ENCODE results near the gene SLC17A4.

DNA sequence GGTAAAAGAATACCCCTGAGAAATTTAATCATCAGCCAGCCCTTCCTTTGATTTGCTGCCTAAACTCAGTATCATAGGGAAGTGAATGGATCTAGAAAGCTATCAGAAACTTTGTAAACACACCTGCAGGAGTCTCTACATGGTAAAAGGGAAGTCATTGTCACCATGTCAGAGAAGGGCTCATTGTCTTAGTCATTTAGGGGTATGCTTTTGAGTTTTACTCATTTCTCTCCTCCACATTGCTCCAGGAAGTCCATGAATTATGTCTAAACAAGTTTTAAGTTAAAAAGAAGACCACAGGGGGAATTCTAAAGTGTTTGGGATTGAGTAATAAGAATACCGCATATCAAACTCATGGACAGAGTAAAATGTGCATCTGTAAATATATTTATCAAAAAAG, 74.8 kb downstream of the SLC17A4 start:
- no peak for TF ChIP-seq POLR2A (IDR thresholded peaks at IDR 0.05)
- TF ChIP-seq, protein P1, sequence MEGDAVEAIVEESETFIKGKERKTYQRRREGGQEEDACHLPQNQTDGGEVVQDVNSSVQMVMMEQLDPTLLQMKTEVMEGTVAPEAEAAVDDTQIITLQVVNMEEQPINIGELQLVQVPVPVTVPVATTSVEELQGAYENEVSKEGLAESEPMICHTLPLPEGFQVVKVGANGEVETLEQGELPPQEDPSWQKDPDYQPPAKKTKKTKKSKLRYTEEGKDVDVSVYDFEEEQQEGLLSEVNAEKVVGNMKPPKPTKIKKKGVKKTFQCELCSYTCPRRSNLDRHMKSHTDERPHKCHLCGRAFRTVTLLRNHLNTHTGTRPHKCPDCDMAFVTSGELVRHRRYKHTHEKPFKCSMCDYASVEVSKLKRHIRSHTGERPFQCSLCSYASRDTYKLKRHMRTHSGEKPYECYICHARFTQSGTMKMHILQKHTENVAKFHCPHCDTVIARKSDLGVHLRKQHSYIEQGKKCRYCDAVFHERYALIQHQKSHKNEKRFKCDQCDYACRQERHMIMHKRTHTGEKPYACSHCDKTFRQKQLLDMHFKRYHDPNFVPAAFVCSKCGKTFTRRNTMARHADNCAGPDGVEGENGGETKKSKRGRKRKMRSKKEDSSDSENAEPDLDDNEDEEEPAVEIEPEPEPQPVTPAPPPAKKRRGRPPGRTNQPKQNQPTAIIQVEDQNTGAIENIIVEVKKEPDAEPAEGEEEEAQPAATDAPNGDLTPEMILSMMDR (IDR thresholded peaks at IDR 0.05), result no peak

Measured in Peyer's patch (tissue), 4 donors.